Measurements from ENCODE around the gene CARS1.
A peak's percentile ranks its signal among the peaks of the same experiment; 100 is the strongest.

CARS1 gene

DNA sequence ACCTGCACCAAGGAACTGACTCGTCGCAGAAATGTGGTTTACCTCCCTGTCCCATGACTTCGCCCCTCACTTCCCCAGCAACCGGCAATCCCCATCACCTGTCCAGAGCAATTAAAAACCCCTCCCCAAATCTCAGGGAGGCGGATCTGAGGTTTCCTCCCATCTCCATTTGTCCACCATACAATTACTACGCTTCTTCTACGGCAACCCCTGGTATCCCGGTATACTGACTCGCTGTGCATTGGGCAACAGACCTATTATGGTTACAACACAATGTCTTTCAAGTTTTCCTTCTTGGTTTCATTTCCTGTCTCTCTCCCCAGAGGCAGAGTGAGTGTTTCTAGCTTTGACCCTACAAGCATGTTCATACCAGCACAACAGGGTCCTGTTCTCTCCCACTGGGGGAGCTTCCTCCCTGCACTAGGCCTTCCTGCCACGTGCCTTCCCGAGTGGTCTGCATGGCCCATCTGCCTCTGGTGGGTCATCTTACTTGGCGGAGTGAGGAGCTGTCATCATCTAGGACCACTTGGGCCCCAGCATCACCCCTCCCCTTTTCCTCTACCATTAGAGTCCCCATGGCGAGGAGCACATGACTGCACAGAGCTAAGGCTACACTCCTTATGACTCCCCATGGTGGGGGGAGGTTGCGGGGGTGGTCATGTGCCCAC is 34.8 kb downstream of the CARS1 start:
- TF ChIP-seq POLR2AphosphoS5 (IDR thresholded peaks at IDR 0.05; ENCODE audit: low read depth) = no peak
- TF ChIP-seq SPI1 (IDR thresholded peaks at IDR 0.05; ENCODE audit: borderline replicate concordance, low read depth) = no peak
- Histone ChIP-seq H3K27ac (replicated peaks) (peak overlapping the region; percentile 19), H3K4me3 (replicated peaks; ENCODE audit: insufficient read depth, low read length) (no peak overlapping the region), H3K27me3 (ENCODE audit: insufficient read depth, poor library complexity, severe bottlenecking) (no peaks in the 10 kb centered on the region)
- DNase-seq (ENCODE audit: low read depth in 1 of 2, low spot score in 1 of 2) = peak; percentile 68 to 80

DNA sequence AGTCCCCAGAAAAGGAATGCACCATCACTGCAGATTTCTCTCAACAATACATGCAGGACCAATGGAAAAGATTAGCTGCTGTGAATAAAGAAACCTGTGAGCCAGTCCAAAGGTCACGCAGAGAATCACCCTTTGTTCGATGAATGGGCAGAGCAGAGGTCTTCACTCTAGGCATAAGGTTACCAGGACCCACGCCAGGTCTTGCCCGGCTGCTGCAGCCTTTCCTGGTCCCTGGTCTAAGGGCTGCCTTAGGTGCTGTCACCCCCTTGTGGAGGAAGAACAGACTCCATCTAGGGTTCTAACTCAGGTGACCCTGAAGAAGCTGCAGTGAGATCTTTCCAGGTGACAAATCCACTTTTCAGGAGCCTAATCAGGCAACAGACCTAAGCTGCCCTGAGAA is 36.1 kb downstream of the CARS1 start:
- peak in 1 of 2 experiments; percentile 38 for DNase-seq (ENCODE audit: low read depth in 1 of 2, low spot score in 1 of 2)
- no peak overlapping the region for H3K4me3 ChIP-seq (replicated peaks; ENCODE audit: insufficient read depth, low read length)
- TF ChIP-seq POLR2AphosphoS5 (IDR thresholded peaks at IDR 0.05; ENCODE audit: low read depth) = no peak
- TF ChIP-seq, protein P1, sequence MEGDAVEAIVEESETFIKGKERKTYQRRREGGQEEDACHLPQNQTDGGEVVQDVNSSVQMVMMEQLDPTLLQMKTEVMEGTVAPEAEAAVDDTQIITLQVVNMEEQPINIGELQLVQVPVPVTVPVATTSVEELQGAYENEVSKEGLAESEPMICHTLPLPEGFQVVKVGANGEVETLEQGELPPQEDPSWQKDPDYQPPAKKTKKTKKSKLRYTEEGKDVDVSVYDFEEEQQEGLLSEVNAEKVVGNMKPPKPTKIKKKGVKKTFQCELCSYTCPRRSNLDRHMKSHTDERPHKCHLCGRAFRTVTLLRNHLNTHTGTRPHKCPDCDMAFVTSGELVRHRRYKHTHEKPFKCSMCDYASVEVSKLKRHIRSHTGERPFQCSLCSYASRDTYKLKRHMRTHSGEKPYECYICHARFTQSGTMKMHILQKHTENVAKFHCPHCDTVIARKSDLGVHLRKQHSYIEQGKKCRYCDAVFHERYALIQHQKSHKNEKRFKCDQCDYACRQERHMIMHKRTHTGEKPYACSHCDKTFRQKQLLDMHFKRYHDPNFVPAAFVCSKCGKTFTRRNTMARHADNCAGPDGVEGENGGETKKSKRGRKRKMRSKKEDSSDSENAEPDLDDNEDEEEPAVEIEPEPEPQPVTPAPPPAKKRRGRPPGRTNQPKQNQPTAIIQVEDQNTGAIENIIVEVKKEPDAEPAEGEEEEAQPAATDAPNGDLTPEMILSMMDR (IDR thresholded peaks at IDR 0.05; ENCODE audit: insufficient read depth, low read length) = peak; percentile 20
- H3K27ac ChIP-seq (replicated peaks) = no peak overlapping the region
- H3K27me3 ChIP-seq (ENCODE audit: insufficient read depth, poor library complexity, severe bottlenecking) = no peaks in the 10 kb centered on the region

DNA sequence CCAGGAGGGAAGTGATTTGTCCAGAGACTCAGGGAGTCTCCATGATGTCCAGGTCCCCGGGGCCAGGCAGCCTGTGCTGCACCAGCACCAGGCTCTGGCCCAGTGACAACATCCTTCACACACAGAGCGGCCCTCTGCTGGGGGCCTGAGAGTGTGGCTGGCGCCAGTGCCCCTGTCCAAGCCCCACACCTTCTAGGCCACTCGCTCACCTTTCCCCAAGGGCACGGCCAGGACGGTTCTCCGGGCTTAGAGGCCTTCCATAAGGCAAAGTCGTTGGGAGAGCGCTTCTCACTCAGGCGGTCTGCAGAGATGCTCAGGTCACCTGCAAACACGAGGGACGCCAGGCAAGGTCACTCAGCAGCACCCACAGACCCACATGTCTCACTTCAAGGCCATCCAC is 37.2 kb downstream of the CARS1 start:
- DNase-seq (ENCODE audit: low read depth in 1 of 2, low spot score in 1 of 2) = no peak

DNA sequence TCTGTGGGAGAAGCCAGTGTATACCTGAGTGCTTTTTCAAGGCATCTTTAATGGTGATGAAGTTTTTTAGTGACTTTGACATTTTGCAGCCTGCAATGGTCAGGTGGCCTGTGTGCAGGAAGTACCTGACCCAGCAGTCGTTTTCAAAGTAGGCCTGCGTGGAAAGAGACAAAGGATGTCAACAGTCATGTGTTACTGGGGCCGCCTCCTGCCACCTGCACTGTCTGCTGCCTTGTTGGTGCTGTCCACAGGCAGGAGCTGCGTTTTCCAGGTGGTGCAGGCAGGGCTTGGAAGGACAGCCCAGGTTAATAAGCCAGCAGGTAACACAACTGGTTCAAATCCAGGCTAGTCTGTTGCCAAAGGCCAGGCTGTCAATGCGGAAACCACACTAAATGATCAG is 38.6 kb downstream of the CARS1 start:
- no peak for DNase-seq (ENCODE audit: low read depth in 1 of 2, low spot score in 1 of 2)
- Histone ChIP-seq H3K4me3 (replicated peaks; ENCODE audit: insufficient read depth, low read length) (no peak overlapping the region), H3K27me3 (ENCODE audit: insufficient read depth, poor library complexity, severe bottlenecking) (no peaks in the 10 kb centered on the region), H3K27ac (replicated peaks) (no peak overlapping the region)
- TF ChIP-seq SPI1 (IDR thresholded peaks at IDR 0.05; ENCODE audit: borderline replicate concordance, low read depth) (no peak), POLR2AphosphoS5 (IDR thresholded peaks at IDR 0.05; ENCODE audit: low read depth) (no peak), GABPA (IDR thresholded peaks at IDR 0.05; ENCODE audit: low read depth) (no peak)
- TF ChIP-seq, protein P1 (IDR thresholded peaks at IDR 0.05; ENCODE audit: insufficient read depth, low read length) = no peak

More for the DNA sequence above, 37.2 kb downstream of the CARS1 start:
- H3K4me3 ChIP-seq (replicated peaks; ENCODE audit: insufficient read depth, low read length) = no peak overlapping the region
- TF ChIP-seq, protein P1 (IDR thresholded peaks at IDR 0.05; ENCODE audit: insufficient read depth, low read length) = no peak
- TF ChIP-seq POLR2AphosphoS5 (IDR thresholded peaks at IDR 0.05; ENCODE audit: low read depth) = no peak
- no peaks in the 10 kb centered on the region for H3K27me3 ChIP-seq (ENCODE audit: insufficient read depth, poor library complexity, severe bottlenecking)
- no peak overlapping the region for H3K27ac ChIP-seq (replicated peaks)

DNA sequence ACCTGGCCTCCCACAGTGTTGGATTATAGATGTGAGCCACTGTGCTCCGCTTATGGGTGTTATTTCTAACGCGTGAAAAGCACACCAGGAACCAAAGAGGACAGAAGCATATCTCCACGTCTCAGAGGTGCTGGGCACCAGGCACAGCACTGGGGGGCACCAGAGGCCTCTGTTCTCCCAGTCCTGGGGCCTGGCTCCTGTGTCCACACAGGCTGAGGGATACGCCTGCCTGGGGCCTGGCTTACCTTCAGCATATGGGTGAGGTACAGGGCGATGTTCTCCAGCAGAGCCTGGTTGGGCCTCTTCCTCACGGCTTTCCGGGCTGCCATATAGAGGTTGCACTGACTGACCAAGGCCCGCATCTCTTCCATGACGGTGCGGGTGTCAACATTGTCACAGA is 40.4 kb downstream of the CARS1 start:
- Histone ChIP-seq H3K27me3 (ENCODE audit: insufficient read depth, poor library complexity, severe bottlenecking) (no peaks in the 10 kb centered on the region), H3K27ac (replicated peaks) (no peak overlapping the region), H3K4me3 (replicated peaks; ENCODE audit: insufficient read depth, low read length) (no peak overlapping the region)
- TF ChIP-seq SPI1 (IDR thresholded peaks at IDR 0.05; ENCODE audit: borderline replicate concordance, low read depth) = no peak
- TF ChIP-seq, protein P1 (IDR thresholded peaks at IDR 0.05; ENCODE audit: insufficient read depth, low read length) = no peak
- no peak for TF ChIP-seq GABPA (IDR thresholded peaks at IDR 0.05; ENCODE audit: low read depth)
- no peak for TF ChIP-seq POLR2AphosphoS5 (IDR thresholded peaks at IDR 0.05; ENCODE audit: low read depth)
- TF ChIP-seq, protein P2, sequence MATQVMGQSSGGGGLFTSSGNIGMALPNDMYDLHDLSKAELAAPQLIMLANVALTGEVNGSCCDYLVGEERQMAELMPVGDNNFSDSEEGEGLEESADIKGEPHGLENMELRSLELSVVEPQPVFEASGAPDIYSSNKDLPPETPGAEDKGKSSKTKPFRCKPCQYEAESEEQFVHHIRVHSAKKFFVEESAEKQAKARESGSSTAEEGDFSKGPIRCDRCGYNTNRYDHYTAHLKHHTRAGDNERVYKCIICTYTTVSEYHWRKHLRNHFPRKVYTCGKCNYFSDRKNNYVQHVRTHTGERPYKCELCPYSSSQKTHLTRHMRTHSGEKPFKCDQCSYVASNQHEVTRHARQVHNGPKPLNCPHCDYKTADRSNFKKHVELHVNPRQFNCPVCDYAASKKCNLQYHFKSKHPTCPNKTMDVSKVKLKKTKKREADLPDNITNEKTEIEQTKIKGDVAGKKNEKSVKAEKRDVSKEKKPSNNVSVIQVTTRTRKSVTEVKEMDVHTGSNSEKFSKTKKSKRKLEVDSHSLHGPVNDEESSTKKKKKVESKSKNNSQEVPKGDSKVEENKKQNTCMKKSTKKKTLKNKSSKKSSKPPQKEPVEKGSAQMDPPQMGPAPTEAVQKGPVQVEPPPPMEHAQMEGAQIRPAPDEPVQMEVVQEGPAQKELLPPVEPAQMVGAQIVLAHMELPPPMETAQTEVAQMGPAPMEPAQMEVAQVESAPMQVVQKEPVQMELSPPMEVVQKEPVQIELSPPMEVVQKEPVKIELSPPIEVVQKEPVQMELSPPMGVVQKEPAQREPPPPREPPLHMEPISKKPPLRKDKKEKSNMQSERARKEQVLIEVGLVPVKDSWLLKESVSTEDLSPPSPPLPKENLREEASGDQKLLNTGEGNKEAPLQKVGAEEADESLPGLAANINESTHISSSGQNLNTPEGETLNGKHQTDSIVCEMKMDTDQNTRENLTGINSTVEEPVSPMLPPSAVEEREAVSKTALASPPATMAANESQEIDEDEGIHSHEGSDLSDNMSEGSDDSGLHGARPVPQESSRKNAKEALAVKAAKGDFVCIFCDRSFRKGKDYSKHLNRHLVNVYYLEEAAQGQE (IDR thresholded peaks at IDR 0.05; ENCODE audit: insufficient replicate concordance, low read depth) = no peak
- DNase-seq (ENCODE audit: low read depth in 1 of 2, low spot score in 1 of 2) = no peak

Data from HL-60 (cell line).